Trophoblast cell (in vitro differentiated cells and primary cell): ENCODE data around the gene NCK2.

ENCODE experiments used
- DNase-seq, 2 donors: peaks; one replicate each; pipeline ENCODE4 v3.0.0-alpha.2; 2016
- H2AFZ ChIP-seq: 2 replicates; pipeline ENCODE4 v1.6.1; 2013; ENCODE audit warnings: low read length, moderate library complexity, mild to moderate bottlenecking; ENCODE audit not compliant: insufficient read depth, poor library complexity
- H2AK5ac ChIP-seq: 2 replicates; pipeline ENCODE4 v1.6.1; 2013; ENCODE audit warnings: mild to moderate bottlenecking, low read length
- H2BK120ac ChIP-seq: 2 replicates; pipeline ENCODE4 v1.6.1; 2013; ENCODE audit warnings: low read length, mild to moderate bottlenecking, moderate library complexity; ENCODE audit not compliant: insufficient read depth, poor library complexity
- H2BK12ac ChIP-seq: 2 replicates; pipeline ENCODE4 v1.6.1; 2013; ENCODE audit warnings: mild to moderate bottlenecking, low read length, moderate library complexity
- H2BK5ac ChIP-seq: 2 replicates; pipeline ENCODE4 v1.6.1; 2013; ENCODE audit warnings: low read length, low read depth, moderate library complexity, mild to moderate bottlenecking; ENCODE audit not compliant: poor library complexity
- H3K14ac ChIP-seq: 2 replicates; pipeline ENCODE4 v1.6.1; 2013; ENCODE audit warnings: mild to moderate bottlenecking, low read length
- H3K18ac ChIP-seq: 2 replicates; pipeline ENCODE4 v1.6.1; 2013; ENCODE audit warnings: mild to moderate bottlenecking, low read length
- H3K23ac ChIP-seq: 2 replicates; pipeline ENCODE4 v1.6.1; 2013; ENCODE audit warnings: low read length
- H3K27ac ChIP-seq: 2 replicates; pipeline ENCODE4 v1.5.1; 2013; ENCODE audit warnings: low read depth, mild to moderate bottlenecking, inconsistent platforms, low read length, moderate library complexity
- H3K27me3 ChIP-seq: 2 replicates; pipeline ENCODE4 v1.6.1; 2013; ENCODE audit warnings: inconsistent platforms, mild to moderate bottlenecking, low read length, moderate library complexity; ENCODE audit not compliant: insufficient read depth
- H3K36me3 ChIP-seq, 2 experiments: 1 replicate in 1 of 2; 2 replicates in 1 of 2; pipeline ENCODE4 v1.6.1; 2013; ENCODE audit warnings: low read length in 2 of 2, mild to moderate bottlenecking in 2 of 2, moderate library complexity in 1 of 2; ENCODE audit not compliant: insufficient read depth in 2 of 2, control insufficient read depth in 1 of 2
- H3K4ac ChIP-seq: 2 replicates; pipeline ENCODE4 v1.6.1; 2013; ENCODE audit warnings: low read depth, mild to moderate bottlenecking, low read length, moderate library complexity
- H3K4me1 ChIP-seq, 2 experiments: 1 replicate in 1 of 2; 2 replicates in 1 of 2; pipeline ENCODE4 v1.6.1; 2013; ENCODE audit warnings: low read length in 2 of 2, mild to moderate bottlenecking in 2 of 2, moderate library complexity in 1 of 2; ENCODE audit not compliant: insufficient read depth in 2 of 2, control insufficient read depth in 1 of 2
- H3K4me2 ChIP-seq: 2 replicates; pipeline ENCODE4 v1.6.1; 2013; ENCODE audit warnings: inconsistent platforms, mild to moderate bottlenecking, low read length, moderate library complexity
- H3K4me3 ChIP-seq: 2 replicates; pipeline ENCODE4 v1.5.1; 2013; ENCODE audit warnings: mild to moderate bottlenecking, low read depth, low read length, inconsistent platforms
- H3K79me1 ChIP-seq: one replicate; pipeline ENCODE4 v1.6.1; 2013; ENCODE audit warnings: low read length
- H3K79me2 ChIP-seq: 2 replicates; pipeline ENCODE4 v1.6.1; 2013; ENCODE audit warnings: low read length, mild to moderate bottlenecking; ENCODE audit not compliant: control insufficient read depth, insufficient read depth, poor library complexity
- H3K9ac ChIP-seq: 2 replicates; pipeline ENCODE4 v1.6.1; 2013; ENCODE audit warnings: mild to moderate bottlenecking, low read length
- H3K9me3 ChIP-seq: 2 replicates; pipeline ENCODE4 v1.6.1; 2013; ENCODE audit warnings: low read depth, mild to moderate bottlenecking, control low read depth, inconsistent platforms, low read length; ENCODE audit not compliant: insufficient read depth
- H4K12ac ChIP-seq: 2 replicates; pipeline ENCODE4 v1.6.1; 2013; ENCODE audit warnings: low read depth, mild to moderate bottlenecking, low read length, moderate library complexity
- H4K8ac ChIP-seq: 2 replicates; pipeline ENCODE4 v1.6.1; 2013; ENCODE audit warnings: low read depth, mild to moderate bottlenecking, low read length, moderate library complexity
- H4K91ac ChIP-seq: one replicate; pipeline ENCODE4 v1.6.1; 2013; ENCODE audit warnings: low read depth, mild to moderate bottlenecking, low read length, moderate library complexity
- WGBS: extraction: QIAGEN DNeasy Blood & Tissue Kit; methylation state at CpG from one replicate; pipeline ENCODE4 v1.1.7; 2013; ENCODE audit warnings: missing lambda C conversion rate; ENCODE audit not compliant: insufficient read length, insufficient coverage; ENCODE audit errors: extremely low coverage; 5-methylcytosine and 5-hydroxymethylcytosine counted together

Gene NCK2

GRCh38 chr2:105753380-105753779, 8.7 kb downstream of the NCK2 start:
- Histone ChIP-seq H3K23ac (no peak overlapping the region), H4K8ac (no peak overlapping the region), H3K4me2 (no peak overlapping the region), H3K18ac (no peak overlapping the region), H3K4ac (peak overlapping the region; percentile 70), H2AK5ac (no peak overlapping the region), H2BK5ac (no peak overlapping the region), H3K27ac (no peak overlapping the region), H2BK12ac (no peak overlapping the region), H3K36me3 (peaks cover 3 to 10% of the 10 kb centered on the region in 2 experiments), H2BK120ac (no peak overlapping the region), H3K79me1 (no peaks in the 10 kb centered on the region), H2AFZ (no peak overlapping the region), H3K4me3 (no peak overlapping the region), H3K79me2 (peaks cover 21% of the 10 kb centered on the region), H3K4me1 (peaks cover 3 to 6% of the 10 kb centered on the region in 2 experiments), H3K9me3 (peaks cover 3% of the 10 kb centered on the region), H3K14ac (no peak overlapping the region), H4K91ac (no peak overlapping the region), H3K27me3 (no peaks in the 10 kb centered on the region), H4K12ac (no peak overlapping the region), H3K9ac (no peak overlapping the region)
- no CpG with 5 or more reads among the region's 2 CpGs for WGBS
- DNase-seq, result no peak

GRCh38 chr2:105754011-105754410, 9.3 kb downstream of the NCK2 start:
- no peak overlapping the region for H2BK12ac ChIP-seq
- DNase-seq, result no peak
- H3K4me2 ChIP-seq, result no peak overlapping the region
- no peak overlapping the region for H4K8ac ChIP-seq
- no peak overlapping the region for H4K12ac ChIP-seq
- peaks cover 3 to 10% of the 10 kb centered on the region in 2 experiments for H3K36me3 ChIP-seq
- no peaks in the 10 kb centered on the region for H3K79me1 ChIP-seq
- H3K14ac ChIP-seq, result no peak overlapping the region
- no peak overlapping the region for H4K91ac ChIP-seq
- peaks cover 3 to 6% of the 10 kb centered on the region in 2 experiments for H3K4me1 ChIP-seq
- H2BK5ac ChIP-seq, result no peak overlapping the region
- H3K23ac ChIP-seq, result no peak overlapping the region
- peaks cover 3% of the 10 kb centered on the region for H3K9me3 ChIP-seq
- peak overlapping the region; percentile 70 for H3K4ac ChIP-seq
- peaks cover 21% of the 10 kb centered on the region for H3K79me2 ChIP-seq
- no peak overlapping the region for H3K18ac ChIP-seq
- H3K27me3 ChIP-seq, result no peaks in the 10 kb centered on the region
- no peak overlapping the region for H3K4me3 ChIP-seq
- no peak overlapping the region for H2AFZ ChIP-seq
- WGBS, result no CpG with 5 or more reads among the region's 5 CpGs
- no peak overlapping the region for H2AK5ac ChIP-seq
- no peak overlapping the region for H3K9ac ChIP-seq
- no peak overlapping the region for H3K27ac ChIP-seq
- no peak overlapping the region for H2BK120ac ChIP-seq

GRCh38 chr2:105754994-105755393, 10.3 kb downstream of the NCK2 start:
- no CpG with 5 or more reads among the region's 6 CpGs for WGBS
- DNase-seq, result no peak
- H3K9ac ChIP-seq, result no peak overlapping the region
- H3K14ac ChIP-seq, result no peak overlapping the region
- H2BK5ac ChIP-seq, result no peak overlapping the region
- peaks cover 19% of the 10 kb centered on the region for H3K79me2 ChIP-seq
- no peak overlapping the region for H2AK5ac ChIP-seq
- peaks cover 2 to 6% of the 10 kb centered on the region in 2 experiments for H3K4me1 ChIP-seq
- no peaks in the 10 kb centered on the region for H3K79me1 ChIP-seq
- H3K27me3 ChIP-seq, result no peaks in the 10 kb centered on the region
- H4K8ac ChIP-seq, result no peak overlapping the region
- no peak overlapping the region for H3K4me3 ChIP-seq
- no peaks in the 10 kb centered on the region for H3K9me3 ChIP-seq
- H3K4me2 ChIP-seq, result no peak overlapping the region
- H2BK120ac ChIP-seq, result no peak overlapping the region
- peak overlapping the region; percentile 12 for H3K4ac ChIP-seq
- no peak overlapping the region for H2AFZ ChIP-seq
- H4K91ac ChIP-seq, result no peak overlapping the region
- no peak overlapping the region for H2BK12ac ChIP-seq
- H3K36me3 ChIP-seq, result peaks cover 0 to 6% of the 10 kb centered on the region in 2 experiments
- H3K27ac ChIP-seq, result no peak overlapping the region
- no peak overlapping the region for H4K12ac ChIP-seq
- no peak overlapping the region for H3K18ac ChIP-seq
- no peak overlapping the region for H3K23ac ChIP-seq

- H3K4me1 ChIP-seq, result peaks cover 2 to 6% of the 10 kb centered on the region in 2 experiments
- H3K14ac ChIP-seq, result no peak overlapping the region
- H3K9me3 ChIP-seq, result no peaks in the 10 kb centered on the region
- WGBS, result no CpG with 5 or more reads among the region's 4 CpGs
- H2AFZ ChIP-seq, result no peak overlapping the region
- H3K4me3 ChIP-seq, result no peak overlapping the region
- DNase-seq, result no peak
- H2BK12ac ChIP-seq, result no peak overlapping the region
- H3K27me3 ChIP-seq, result no peaks in the 10 kb centered on the region
- H3K27ac ChIP-seq, result no peak overlapping the region
- H3K79me1 ChIP-seq, result no peaks in the 10 kb centered on the region
- no peak overlapping the region for H4K91ac ChIP-seq
- no peak overlapping the region for H4K12ac ChIP-seq
- no peak overlapping the region for H3K23ac ChIP-seq
- no peak overlapping the region for H2AK5ac ChIP-seq
- no peak overlapping the region for H3K18ac ChIP-seq
- H3K4me2 ChIP-seq, result no peak overlapping the region
- H3K79me2 ChIP-seq, result peaks cover 26% of the 10 kb centered on the region
- no peak overlapping the region for H2BK5ac ChIP-seq
- H4K8ac ChIP-seq, result no peak overlapping the region
- H2BK120ac ChIP-seq, result no peak overlapping the region
- peaks cover 0 to 8% of the 10 kb centered on the region in 2 experiments for H3K36me3 ChIP-seq
- no peak overlapping the region for H3K4ac ChIP-seq
- no peak overlapping the region for H3K9ac ChIP-seq
These were observed 11.2 kb downstream of the NCK2 start for GRCh38 chr2:105755895-105756294.
